T-helper 2 cell treated with Interferon-gamma antibody and Interleukin-4, amounts not matched to agents 100 ng/mL and 5 ng/mL, for 36 hours (primary cell): Measurements from ENCODE around the gene TSPAN14. TPM values are rescaled to one million over a fixed set of nuclear protein-coding genes. Genes with fewer than 3 reads are reported as not detected.
"Not testable (repeated sequence)": the region's sequence is repeated elsewhere in the genome, so short reads cannot be mapped to it uniquely, and the experiment has no call there.

Experiments used
- intact Hi-C: fragments of 100-400 bp; cut with micrococcal nuclease; formaldehyde crosslinking; loops from one replicate; pipeline ENCODE4 v1.15.1; 2023
- total RNA-seq: library from RNA; stranded (reverse); gene quantifications from 2 replicates; pipeline ENCODE4 v1.2.3, GENCODE V29; 2022

Gene TSPAN14
- total RNA-seq: 118 and 119 TPM in 2 replicates

DNA sequence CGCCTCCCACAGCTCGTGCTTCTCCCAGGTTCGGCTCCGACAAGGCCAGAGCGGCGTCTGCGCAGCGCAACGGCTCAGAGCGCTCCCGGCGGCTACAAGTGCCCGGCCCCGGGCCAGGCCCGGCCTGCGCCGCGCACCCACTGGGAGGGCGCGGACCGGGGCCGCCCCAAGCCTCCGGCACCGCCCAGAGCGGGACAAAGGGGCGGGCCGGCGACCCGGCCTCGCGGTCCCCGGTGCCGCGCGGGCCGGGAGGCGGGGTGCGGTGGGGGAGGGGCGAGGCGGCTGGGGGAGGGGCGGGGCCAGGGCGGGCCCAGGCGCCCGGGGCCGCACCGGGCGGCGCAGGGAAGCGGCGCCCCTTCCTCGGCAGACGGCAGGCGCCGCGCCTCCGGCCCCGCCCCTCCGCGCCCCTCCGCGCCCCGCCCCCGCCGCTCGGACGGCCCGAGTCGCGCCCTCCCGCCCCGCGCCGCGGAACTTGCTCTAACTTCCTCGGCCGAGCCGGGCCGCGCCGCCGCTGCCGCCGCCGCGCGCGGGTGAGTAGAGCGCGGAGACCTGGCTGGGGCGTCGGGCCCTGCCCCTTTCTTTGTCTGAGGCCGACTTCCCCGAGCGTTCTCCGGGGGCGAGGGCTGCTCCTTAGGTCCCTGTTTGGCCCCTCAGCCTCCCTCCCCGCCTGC lies at the start of gene TSPAN14:
Gene TSPAN14, plus strand, starts transcription at position 469 of the 671 bp plus-strand sequence. CDS start 34,924 bp downstream, outside the sequence.
- intact Hi-C loops: loop anchor here (1.0 kb wide), 2 partner anchors 10 to 249 kb away; partner anchors contain the start of gene ANXA11

DNA sequence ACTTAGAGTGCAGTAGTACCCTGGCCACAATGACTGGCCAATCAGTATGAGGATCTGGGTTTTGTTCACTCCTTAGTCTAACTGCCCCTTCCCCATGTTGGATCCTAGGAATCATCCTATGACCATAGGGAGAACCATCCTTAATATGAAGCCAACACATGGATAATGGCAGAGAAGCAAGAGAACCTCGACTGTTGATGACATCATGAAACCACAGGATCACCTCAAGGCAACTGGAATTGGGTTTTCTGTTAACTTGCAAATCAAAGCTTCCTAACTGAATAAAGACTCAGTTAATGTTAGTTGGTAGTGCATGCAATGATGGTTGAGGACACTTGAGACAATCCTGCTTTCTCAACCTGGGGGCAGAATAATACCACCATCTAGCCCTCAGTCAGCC lies 49.1 kb upstream of the TSPAN14 start:
- intact Hi-C loops: loop anchor here (5.0 kb wide), 1 partner anchor 37 kb away; no protein-coding TSS in a partner anchor

GRCh38 chr10:80405626-80406025 lies 48.5 kb upstream of the TSPAN14 start:
- intact Hi-C loops: loop anchor here (5.0 kb wide), 1 partner anchor 37 kb away; no protein-coding TSS in a partner anchor

GRCh38 chr10:80406204-80406603 lies 47.9 kb upstream of the TSPAN14 start:
- intact Hi-C loops: loop anchor here (5.0 kb wide), 1 partner anchor 36 kb away; no protein-coding TSS in a partner anchor

GRCh38 chr10:80407812-80408241 lies 46.3 kb upstream of the TSPAN14 start:
- intact Hi-C loops: loop anchor here (5.0 kb wide), 1 partner anchor 34 kb away; no protein-coding TSS in a partner anchor

- intact Hi-C loops: loop anchor here (5.0 kb wide), 1 partner anchor 34 kb away; no protein-coding TSS in a partner anchor
These were observed 45.6 kb upstream of the TSPAN14 start, which contains the start of gene PRXL2A for GRCh38 chr10:80408242-80409101. TSS of gene PRXL2A (plus strand) at chr10:80408551. CDS start at chr10:80420468, 11,917 bp downstream.

GRCh38 chr10:80409121-80409520 lies 45.0 kb upstream of the TSPAN14 start:
- intact Hi-C loops: loop anchor here (5.0 kb wide), 1 partner anchor 33 kb away; no protein-coding TSS in a partner anchor

DNA sequence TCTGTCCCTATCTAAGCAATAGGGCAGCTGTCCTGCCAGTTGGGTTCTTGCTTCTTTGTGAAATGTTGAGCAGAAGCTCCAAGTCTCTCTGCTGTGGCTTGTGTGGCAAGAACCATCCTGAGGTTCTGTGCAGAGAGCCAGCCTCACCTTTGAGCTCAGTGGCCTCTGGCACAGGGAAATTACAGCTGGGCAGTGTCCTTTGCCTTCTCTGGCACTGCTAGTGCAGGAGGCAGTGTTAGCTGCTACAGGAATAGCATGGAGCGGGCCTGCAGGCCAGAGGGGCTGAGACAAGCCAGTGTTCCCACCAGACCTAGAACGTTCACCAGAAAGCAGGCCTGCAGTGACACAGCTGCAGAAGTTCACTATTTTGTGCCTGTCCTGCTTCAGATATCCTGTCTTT lies 44.0 kb upstream of the TSPAN14 start:
- intact Hi-C loops: no loop called here

- intact Hi-C loops: no loop called here
These were observed 43.4 kb upstream of the TSPAN14 start for GRCh38 chr10:80410578-80411145.

GRCh38 chr10:80411267-80411668 lies 42.8 kb upstream of the TSPAN14 start:
- intact Hi-C loops: no loop called here

- intact Hi-C loops: no loop called here
These were observed 42.4 kb upstream of the TSPAN14 start for GRCh38 chr10:80411681-80412220.

- intact Hi-C loops: no loop called here
These were observed 41.6 kb upstream of the TSPAN14 start for GRCh38 chr10:80412486-80412885.

DNA sequence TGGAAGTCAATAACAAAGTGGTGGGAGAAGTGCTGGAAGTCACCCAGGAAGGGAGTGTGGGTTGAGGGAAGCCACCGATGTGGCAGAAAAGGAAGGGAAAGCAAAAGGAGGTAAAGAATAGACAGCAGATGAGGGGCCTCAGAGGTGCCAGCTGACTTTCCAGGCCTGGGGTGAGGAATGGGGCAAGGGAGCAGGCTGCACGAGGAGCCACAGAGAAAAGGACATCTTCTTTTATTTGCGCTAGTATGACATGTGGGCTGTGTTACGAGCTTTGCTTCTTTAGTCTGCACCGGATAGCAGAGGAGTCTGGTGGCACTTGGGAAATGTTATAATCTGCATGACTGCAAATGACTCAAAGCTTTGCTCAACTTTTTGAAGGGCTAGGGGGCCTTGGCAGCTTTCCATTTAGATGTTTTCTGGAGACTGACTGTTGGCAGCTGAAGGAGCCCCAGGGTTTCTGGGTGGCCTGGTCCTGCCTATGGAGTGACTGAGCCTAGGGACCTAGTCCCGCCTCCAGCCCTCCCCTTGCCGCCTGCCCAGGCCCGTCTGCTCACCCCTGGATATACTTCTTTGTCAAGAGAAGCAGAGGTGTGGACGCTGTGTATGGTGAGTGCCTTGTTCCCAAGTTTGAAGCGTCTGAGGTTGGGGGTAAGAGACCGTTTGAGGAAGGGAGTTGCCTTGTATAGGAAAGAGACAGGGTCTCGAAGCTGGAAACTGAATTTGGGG lies 40.7 kb upstream of the TSPAN14 start:
- intact Hi-C loops: no loop called here

DNA sequence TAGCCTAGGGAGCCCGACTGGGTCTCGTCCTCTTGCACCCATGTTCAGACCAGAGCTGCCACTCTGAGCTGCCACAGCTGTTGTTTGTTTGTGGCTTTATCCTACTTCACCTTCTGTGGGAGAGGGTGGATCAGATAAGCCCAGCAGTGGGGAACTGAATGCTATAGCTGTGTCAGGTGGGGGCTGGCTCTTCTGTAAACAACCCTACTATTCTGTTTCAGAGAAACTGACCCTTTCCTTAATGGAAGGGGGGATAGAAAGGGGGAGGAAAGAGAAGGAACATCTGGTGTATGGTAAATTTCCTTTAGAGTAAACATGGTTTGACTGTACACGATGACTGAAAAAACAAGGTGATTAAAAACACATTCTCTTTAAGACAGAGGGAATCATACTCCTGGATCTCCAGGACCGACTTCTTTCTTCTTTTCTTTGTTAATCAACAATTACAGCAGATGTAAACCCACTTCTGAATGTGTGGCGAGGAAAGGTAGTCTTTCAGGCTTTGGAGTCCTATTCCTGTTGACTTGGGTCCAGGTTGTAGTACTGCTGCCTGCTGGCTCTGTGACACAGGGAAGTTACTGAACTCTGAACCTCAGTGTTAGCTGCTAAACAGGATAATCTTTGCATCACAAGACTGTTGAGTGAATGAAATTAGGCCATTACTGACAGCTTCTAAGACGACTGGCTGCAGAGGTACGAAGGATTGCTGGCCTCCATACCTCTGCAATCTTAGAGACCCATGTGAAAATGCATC lies 39.8 kb upstream of the TSPAN14 start:
- intact Hi-C loops: no loop called here

- intact Hi-C loops: no loop called here
These were observed 38.2 kb upstream of the TSPAN14 start for GRCh38 chr10:80415734-80416478.

DNA sequence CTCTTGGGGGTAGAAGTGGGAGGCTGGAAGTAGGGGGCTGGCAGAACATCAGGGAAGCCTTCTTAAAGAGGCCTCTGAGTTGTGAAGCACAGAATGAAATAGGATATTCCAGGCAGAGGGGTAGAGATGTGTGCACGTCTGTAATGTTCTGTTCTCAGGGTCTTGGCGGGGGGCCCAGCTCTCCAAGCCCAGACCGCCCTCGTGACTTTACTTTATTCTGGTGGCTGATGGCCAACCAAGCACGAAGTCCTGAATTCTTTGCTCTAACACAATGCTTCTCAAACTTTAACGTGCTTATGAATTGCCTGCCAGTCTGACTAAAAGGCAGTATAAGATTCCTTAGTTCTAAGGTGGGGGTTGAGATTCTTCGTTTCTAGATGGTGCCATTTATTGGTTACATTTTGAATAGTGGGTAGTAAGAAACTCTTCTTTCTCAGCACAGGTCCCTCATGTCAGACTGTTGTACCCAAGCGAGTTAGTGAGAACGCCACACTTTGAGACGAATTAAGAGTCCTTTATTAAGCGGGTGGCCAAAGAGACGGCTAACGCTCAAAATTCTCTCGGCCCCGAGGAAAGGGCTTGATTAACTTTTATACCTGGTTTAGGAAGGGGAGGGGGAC lies 37.5 kb upstream of the TSPAN14 start:
- intact Hi-C loops: no loop called here

- intact Hi-C loops: not testable (repeated sequence)
These were observed 36.9 kb upstream of the TSPAN14 start for GRCh38 chr10:80417256-80417655.

DNA sequence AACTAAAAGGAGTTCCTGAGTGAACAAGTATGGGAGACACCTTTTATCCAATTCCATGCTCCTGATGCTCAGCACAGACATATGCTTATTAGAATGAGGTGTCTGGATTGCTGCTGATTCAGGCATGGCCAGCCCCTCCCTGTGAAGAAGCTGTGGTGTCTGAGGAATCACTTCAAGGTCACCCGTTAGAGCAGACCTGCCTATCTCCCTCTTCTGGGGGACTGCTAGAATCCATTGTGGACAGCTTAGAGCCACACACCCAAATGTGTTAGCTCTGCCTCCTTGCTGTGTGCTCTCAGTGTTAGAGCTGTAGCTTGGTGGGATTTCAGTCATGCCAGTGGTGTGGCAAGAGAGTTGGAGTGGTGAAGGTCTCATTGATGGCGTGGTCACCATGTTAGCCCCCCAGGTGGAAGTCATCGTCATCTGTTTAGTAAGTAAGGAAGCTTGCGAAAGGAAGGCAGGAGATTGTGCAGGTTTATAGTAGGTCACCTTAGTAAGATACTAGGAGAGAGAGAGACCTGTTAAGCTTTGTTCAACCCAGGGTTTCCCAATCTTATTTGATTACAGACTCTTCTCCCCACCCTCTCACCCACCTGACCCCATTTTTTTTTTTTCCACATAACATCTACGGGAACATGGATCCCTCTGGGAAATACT lies 32.9 kb upstream of the TSPAN14 start:
- intact Hi-C loops: no loop called here
